Gastrocnemius medialis (tissue), 4 donors: Measurements from ENCODE around the gene GTF3C5. TPM values are rescaled to one million over a fixed set of nuclear protein-coding genes. Genes with fewer than 3 reads are reported as not detected.
A peak's percentile ranks its signal among the peaks of the same experiment; 100 is the strongest.
"Not testable (repeated sequence)": the region's sequence is repeated elsewhere in the genome, so short reads cannot be mapped to it uniquely, and the experiment has no call there.

ENCODE experiments used
- ATAC-seq, 2 donors: fragments of 150-250 bp; one replicate each; pipeline ENCODE4 v1.9.1; 2016
- DNase-seq, 2 donors: peaks; one replicate each; pipeline ENCODE4 v3.0.0-alpha.2; 2019
- H3K27ac ChIP-seq, 4 donors: fragments of 200-600 bp; sonication (generic); 1 replicate in 1 of 4; 2 replicates in 3 of 4; pipeline ENCODE4 v1.5.1; 2016 to 2018; ENCODE audit warnings: mild to moderate bottlenecking in 2 of 4, moderate library complexity in 1 of 4
- H3K27me3 ChIP-seq, 3 donors: fragments of 200-600 bp; sonication (generic) in 2 of 3; 1 replicate in 1 of 3; 2 replicates in 2 of 3; pipeline versions ENCODE4 v1.5.1 to v1.6.0; 2016 to 2019; ENCODE audit warnings: mild to moderate bottlenecking in 1 of 3, moderate library complexity in 1 of 3
- H3K36me3 ChIP-seq, 2 donors: fragments of 200-600 bp; sonication (generic) in 1 of 2; one replicate each; pipeline ENCODE4 v1.5.1; 2017 to 2018
- H3K4me1 ChIP-seq, 2 donors: fragments of 200-600 bp; sonication (generic) in 1 of 2; one replicate each; pipeline ENCODE4 v1.5.1; 2016 to 2017; ENCODE audit warnings: mild to moderate bottlenecking in 2 of 2
- H3K4me3 ChIP-seq, 4 donors: fragments of 200-600 bp; sonication (generic) in 3 of 4; 1 replicate in 1 of 4; 2 replicates in 3 of 4; pipeline ENCODE4 v1.5.1; 2016 to 2019; ENCODE audit warnings: mild to moderate bottlenecking in 2 of 4
- H3K9me3 ChIP-seq, 3 donors: fragments of 200-600 bp; sonication (generic) in 2 of 3; 1 replicate in 1 of 3; 2 replicates in 2 of 3; pipeline ENCODE4 v1.5.1; 2016 to 2019
- CTCF ChIP-seq, 5 experiments: fragments of 450-650 bp in 3 of 5; fragments of 200-600 bp in 2 of 5; sonication (generic) in 2 of 5; IDR thresholded peaks in 4 of 5; conservative IDR thresholded peaks in 1 of 5; 1 replicate in 4 of 5; 2 replicates in 1 of 5; pipeline ENCODE4 v1.5.1; 2016 to 2019; ENCODE audit warnings: antibody characterized with exemption in 5 of 5, mild to moderate bottlenecking in 3 of 5, moderate library complexity in 3 of 5
- POLR2A ChIP-seq, 2 donors: fragments of 450-650 bp; IDR thresholded peaks; one replicate each; pipeline ENCODE4 v1.6.1; 2017; ENCODE audit warnings: antibody characterized with exemption in 2 of 2, mild to moderate bottlenecking in 2 of 2, moderate library complexity in 2 of 2
- in situ Hi-C, 4 donors: fragments of 200-750 bp; cut with MboI; loops; one replicate each; pipeline versions ENCODE4 v1.15.0 to v1.8.0; 2017; ENCODE audit warnings: low sequenced_read_pairs in 4 of 4
- intact Hi-C: fragments of 100-400 bp; cut with DNase I; formaldehyde crosslinking; loops from one replicate; pipeline ENCODE4 v1.15.1; 2023; ENCODE audit warnings: low total_unique reads
- total RNA-seq, 4 donors: library from RNA; depleted of rRNA; stranded (reverse); fragments of >200 nt; gene quantifications; one replicate each; pipeline versions ENCODE4 v1.1.0 to v1.2.3, GENCODE V29; 2016

The GTF3C5 gene
- total RNA-seq, 4 donors from 2014 or later: 48.1 to 55.3 (median 51.5) TPM

GRCh38 chr9:133040892-133041479, 10.2 kb downstream of the GTF3C5 start:
- intact Hi-C loops: loop anchor here (5.0 to 10.0 kb wide), 2 partner anchors 61 to 144 kb away; no protein-coding TSS in a partner anchor
- H3K36me3 ChIP-seq: peaks cover 0 to 39% of the 10 kb centered on the region in 2 donors
- in situ Hi-C loops: not testable (repeated sequence)

GRCh38 chr9:133041958-133042357, 11.2 kb downstream of the GTF3C5 start:
- H3K9me3 ChIP-seq: no peaks in the 10 kb centered on the region
- no peak overlapping the region for H3K27ac ChIP-seq
- H3K36me3 ChIP-seq: peaks cover 0 to 47% of the 10 kb centered on the region in 2 donors
- no peak for TF ChIP-seq POLR2A (IDR thresholded peaks at IDR 0.05)
- no peak for ATAC-seq
- in situ Hi-C loops (no loop called here), intact Hi-C loops (loop anchor here (5.0 to 10.0 kb wide), 2 partner anchors 60 to 143 kb away; no protein-coding TSS in a partner anchor)
- peaks cover 14 to 15% of the 10 kb centered on the region in 2 donors for H3K4me1 ChIP-seq
- no peaks in the 10 kb centered on the region for H3K27me3 ChIP-seq
- DNase-seq: no peak
- no peak overlapping the region for H3K4me3 ChIP-seq

More at GRCh38 chr9:133040892-133041479, 10.2 kb downstream of the GTF3C5 start:
- peak; percentile 27 to 53 (median 49) for TF ChIP-seq CTCF (IDR thresholded peaks at IDR 0.05 in 4 of 5, conservative IDR thresholded peaks at IDR 0.05 in 1 of 5)
- not testable (repeated sequence) for H3K27me3 ChIP-seq, ATAC-seq, H3K27ac ChIP-seq, H3K4me3 ChIP-seq, H3K9me3 ChIP-seq
- H3K4me1 ChIP-seq: peaks cover 15 to 18% of the 10 kb centered on the region in 2 donors
- peak; percentile 32 to 58 for DNase-seq

- no peaks in the 10 kb centered on the region for H3K9me3 ChIP-seq
- TF ChIP-seq CTCF (IDR thresholded peaks at IDR 0.05 in 4 of 5, conservative IDR thresholded peaks at IDR 0.05 in 1 of 5) (no peak), POLR2A (IDR thresholded peaks at IDR 0.05) (no peak)
- peaks cover 0 to 53% of the 10 kb centered on the region in 2 donors for H3K36me3 ChIP-seq
- in situ Hi-C loops: no loop called here
- H3K4me1 ChIP-seq: peaks cover 14 to 15% of the 10 kb centered on the region in 2 donors
- DNase-seq: no peak
- intact Hi-C loops: loop anchor here (5.0 to 10.0 kb wide), 2 partner anchors 60 to 142 kb away; no protein-coding TSS in a partner anchor
- no peaks in the 10 kb centered on the region for H3K27me3 ChIP-seq
- H3K4me3 ChIP-seq: no peak overlapping the region
- no peak for ATAC-seq
- no peak overlapping the region for H3K27ac ChIP-seq
Measured at GRCh38 chr9:133042676-133043075, 11.9 kb downstream of the GTF3C5 start.

GRCh38 chr9:133043449-133044035, 12.7 kb downstream of the GTF3C5 start:
- intact Hi-C loops: loop anchor here (5.0 to 10.0 kb wide), 2 partner anchors 59 to 141 kb away; no protein-coding TSS in a partner anchor
- no peak for TF ChIP-seq POLR2A (IDR thresholded peaks at IDR 0.05)
- TF ChIP-seq CTCF (IDR thresholded peaks at IDR 0.05 in 4 of 5, conservative IDR thresholded peaks at IDR 0.05 in 1 of 5): no peak
- ATAC-seq (no peak), DNase-seq (no peak)
- Histone ChIP-seq H3K4me1 (peaks cover 14 to 15% of the 10 kb centered on the region in 2 donors), H3K9me3 (no peaks in the 10 kb centered on the region), H3K27ac (peak overlapping the region in 1 of 4 donors; percentile 43), H3K27me3 (no peaks in the 10 kb centered on the region), H3K4me3 (no peak overlapping the region), H3K36me3 (peaks cover 0 to 53% of the 10 kb centered on the region in 2 donors)
- in situ Hi-C loops: no loop called here

GRCh38 chr9:133044125-133044524, 13.3 kb downstream of the GTF3C5 start:
- ATAC-seq: peak; percentile 65 to 80
- Histone ChIP-seq H3K27me3 (no peaks in the 10 kb centered on the region), H3K4me3 (no peak overlapping the region), H3K9me3 (no peaks in the 10 kb centered on the region), H3K36me3 (peaks cover 0 to 58% of the 10 kb centered on the region in 2 donors), H3K4me1 (peaks cover 14 to 15% of the 10 kb centered on the region in 2 donors), H3K27ac (peak overlapping the region in 1 of 4 donors; percentile 76)
- peak in 1 of 2 donors; percentile 45 for DNase-seq
- intact Hi-C loops (loop anchor here (5.0 to 10.0 kb wide), 2 partner anchors 58 to 141 kb away; no protein-coding TSS in a partner anchor), in situ Hi-C loops (no loop called here)
- TF ChIP-seq CTCF (IDR thresholded peaks at IDR 0.05 in 4 of 5, conservative IDR thresholded peaks at IDR 0.05 in 1 of 5) (no peak), POLR2A (IDR thresholded peaks at IDR 0.05) (no peak)
